Transverse colon (tissue), 4 donors: Measurements from ENCODE around the gene MT4. TPM values are rescaled to one million over a fixed set of nuclear protein-coding genes. Genes with fewer than 3 reads are reported as not detected.

Source experiments
- DNase-seq: peaks from one replicate; pipeline ENCODE4 v3.0.0-alpha.2; 2019
- H3K27ac ChIP-seq, 4 donors: fragments of 200-600 bp; sonication (generic); 2 replicates each; pipeline ENCODE4 v1.5.1; 2016 to 2018; ENCODE audit warnings: inconsistent platforms in 4 of 4
- H3K27me3 ChIP-seq: fragments of 200-600 bp; sonication (generic); 2 replicates; pipeline ENCODE4 v1.5.1; 2017; ENCODE audit warnings: inconsistent platforms
- H3K36me3 ChIP-seq, 4 donors: fragments of 200-600 bp; sonication (generic); 2 replicates each; pipeline ENCODE4 v1.5.1; 2017 to 2019; ENCODE audit warnings: inconsistent platforms in 4 of 4
- H3K4me1 ChIP-seq, 4 donors: fragments of 200-600 bp; sonication (generic); 2 replicates each; pipeline ENCODE4 v1.5.1; 2017 to 2020; ENCODE audit warnings: inconsistent platforms in 4 of 4
- H3K4me3 ChIP-seq, 4 donors: fragments of 200-600 bp; sonication (generic); 1 replicate in 1 of 4; 2 replicates in 3 of 4; pipeline versions ENCODE4 v1.5.1 to v1.6.1; 2017 to 2019; ENCODE audit warnings: inconsistent platforms in 4 of 4
- H3K9me3 ChIP-seq, 2 donors: fragments of 200-600 bp; sonication (generic); 2 replicates each; pipeline ENCODE4 v1.5.1; 2017 to 2019; ENCODE audit warnings: inconsistent platforms in 2 of 2
- CTCF ChIP-seq, 5 experiments: fragments of 200-600 bp in 3 of 5; fragments of 450-650 bp in 2 of 5; sonication (generic) in 3 of 5; IDR thresholded peaks; 1 replicate in 2 of 5; 2 replicates in 3 of 5; pipeline ENCODE4 v1.5.1; 2016 to 2017; ENCODE audit warnings: antibody characterized with exemption in 5 of 5, inconsistent platforms in 3 of 5, mild to moderate bottlenecking in 2 of 5, moderate library complexity in 1 of 5
- EP300 ChIP-seq: sonication (generic); formaldehyde crosslinking; IDR thresholded peaks from one replicate; pipeline ENCODE4 v1.6.1; 2017; ENCODE audit warnings: antibody characterized with exemption, low read depth
- POLR2A ChIP-seq: fragments of 450-650 bp; IDR thresholded peaks from one replicate; pipeline ENCODE4 v1.6.1; 2016; ENCODE audit warnings: antibody characterized with exemption, mild to moderate bottlenecking, moderate library complexity
- POLR2AphosphoS5 ChIP-seq, 3 donors: sonication (generic); formaldehyde crosslinking; IDR thresholded peaks; one replicate each; pipeline ENCODE4 v1.6.1; 2016; ENCODE audit warnings: antibody characterized with exemption in 3 of 3
- WGBS, 2 donors: methylation state at CpG; one replicate each; pipeline ENCODE4 v1.1.5; 2018; ENCODE audit warnings: low coverage in 1 of 2; 5-methylcytosine and 5-hydroxymethylcytosine counted together
- in situ Hi-C, 4 donors: fragments of 200-750 bp; cut with MboI; loops; one replicate each; pipeline versions ENCODE4 v1.15.0 to v1.15.1; 2017; ENCODE audit warnings: low sequenced_read_pairs in 3 of 4, low pct_ligation_motif_present in 1 of 4, low pct_unique_long_range_greater_than_20kb in 1 of 4
- intact Hi-C: fragments of 100-400 bp; cut with DNase I; formaldehyde crosslinking; loops from one replicate; pipeline ENCODE4 v1.15.1; 2023; ENCODE audit warnings: low total_unique reads
- total RNA-seq, 4 donors: library from RNA; depleted of rRNA; stranded (reverse); fragments of >200 nt; gene quantifications; one replicate each; pipeline ENCODE4 v1.1.0, GENCODE V29; 2016

The MT4 gene
- total RNA-seq, 4 donors from 2014 or later = 95.4 TPM; not detected in 3

GRCh38 chr16:56583351-56584168, 18.7 kb downstream of the MT4 start:
- Histone ChIP-seq H3K27ac (no peak overlapping the region), H3K27me3 (peaks cover 16% of the 10 kb centered on the region), H3K9me3 (no peaks in the 10 kb centered on the region), H3K4me1 (no peaks in the 10 kb centered on the region), H3K36me3 (no peaks in the 10 kb centered on the region), H3K4me3 (no peak overlapping the region)
- in situ Hi-C loops (loop anchor here in 1 of 4 donors (10.0 kb wide), 1 partner anchor 121 kb away; no protein-coding TSS in a partner anchor), intact Hi-C loops (no loop called here)
- no peak for TF ChIP-seq CTCF (IDR thresholded peaks at IDR 0.05)
- DNase-seq = no peak
- 69 to 80% methylated on average over 8 to 10 of the region's 11 CpGs for WGBS, 2 donors

DNA sequence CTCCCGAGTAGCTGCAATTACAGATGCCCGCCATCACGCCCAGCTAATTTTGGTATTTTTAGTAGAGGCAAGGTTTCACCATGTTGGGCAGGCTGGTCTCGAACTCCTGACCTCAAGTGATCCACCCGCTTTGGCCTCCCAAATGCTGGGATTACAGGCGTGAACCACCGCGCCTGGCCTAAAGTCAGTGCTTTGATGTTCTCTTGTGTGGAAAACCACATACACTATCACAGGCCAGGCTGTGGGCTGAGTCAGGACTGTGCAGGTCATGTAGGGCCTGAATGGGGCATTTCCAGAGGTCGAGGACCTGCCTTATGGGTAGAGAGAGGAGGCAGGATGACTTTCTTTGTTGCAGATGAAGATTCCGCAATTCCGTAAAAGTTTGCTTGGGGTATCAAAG, 19.4 kb downstream of the MT4 start:
- H3K27me3 ChIP-seq = peaks cover 23% of the 10 kb centered on the region
- no peak for DNase-seq
- in situ Hi-C loops (loop anchor here in 1 of 4 donors (10.0 kb wide), 1 partner anchor 121 kb away; no protein-coding TSS in a partner anchor), intact Hi-C loops (no loop called here)
- H3K27ac ChIP-seq = no peak overlapping the region
- no peak overlapping the region for H3K4me3 ChIP-seq
- no peaks in the 10 kb centered on the region for H3K9me3 ChIP-seq
- H3K36me3 ChIP-seq = no peaks in the 10 kb centered on the region
- H3K4me1 ChIP-seq = peaks cover 0 to 6% (median 3%) of the 10 kb centered on the region in 4 donors
- TF ChIP-seq POLR2A = no peak
- TF ChIP-seq POLR2AphosphoS5 (IDR thresholded peaks at IDR 0.05) = no peak
- no peak for TF ChIP-seq EP300
- TF ChIP-seq CTCF (IDR thresholded peaks at IDR 0.05) = no peak
- WGBS, 2 donors = 90 to 100% methylated on average over 3 to 11 of the region's 11 CpGs

GRCh38 chr16:56588781-56589140, 23.9 kb downstream of the MT4 start:
- DNase-seq = no peak
- Histone ChIP-seq H3K4me1 (peaks cover 0 to 13% (median 11%) of the 10 kb centered on the region in 4 donors), H3K4me3 (peak overlapping the region in 3 of 4 donors; percentile 9 to 53 (median 41)), H3K27me3 (peaks cover 39% of the 10 kb centered on the region), H3K27ac (no peak overlapping the region), H3K9me3 (no peaks in the 10 kb centered on the region), H3K36me3 (no peaks in the 10 kb centered on the region)
- intact Hi-C loops (no loop called here), in situ Hi-C loops (loop anchor here in 1 of 4 donors (10.0 kb wide), 1 partner anchor 116 kb away; no protein-coding TSS in a partner anchor)
- TF ChIP-seq CTCF (IDR thresholded peaks at IDR 0.05) = no peak
- WGBS, 2 donors = 40% methylated on average over 9 of the region's 9 CpGs; no CpG with 5 or more reads in 1 of the 2 donors

DNA sequence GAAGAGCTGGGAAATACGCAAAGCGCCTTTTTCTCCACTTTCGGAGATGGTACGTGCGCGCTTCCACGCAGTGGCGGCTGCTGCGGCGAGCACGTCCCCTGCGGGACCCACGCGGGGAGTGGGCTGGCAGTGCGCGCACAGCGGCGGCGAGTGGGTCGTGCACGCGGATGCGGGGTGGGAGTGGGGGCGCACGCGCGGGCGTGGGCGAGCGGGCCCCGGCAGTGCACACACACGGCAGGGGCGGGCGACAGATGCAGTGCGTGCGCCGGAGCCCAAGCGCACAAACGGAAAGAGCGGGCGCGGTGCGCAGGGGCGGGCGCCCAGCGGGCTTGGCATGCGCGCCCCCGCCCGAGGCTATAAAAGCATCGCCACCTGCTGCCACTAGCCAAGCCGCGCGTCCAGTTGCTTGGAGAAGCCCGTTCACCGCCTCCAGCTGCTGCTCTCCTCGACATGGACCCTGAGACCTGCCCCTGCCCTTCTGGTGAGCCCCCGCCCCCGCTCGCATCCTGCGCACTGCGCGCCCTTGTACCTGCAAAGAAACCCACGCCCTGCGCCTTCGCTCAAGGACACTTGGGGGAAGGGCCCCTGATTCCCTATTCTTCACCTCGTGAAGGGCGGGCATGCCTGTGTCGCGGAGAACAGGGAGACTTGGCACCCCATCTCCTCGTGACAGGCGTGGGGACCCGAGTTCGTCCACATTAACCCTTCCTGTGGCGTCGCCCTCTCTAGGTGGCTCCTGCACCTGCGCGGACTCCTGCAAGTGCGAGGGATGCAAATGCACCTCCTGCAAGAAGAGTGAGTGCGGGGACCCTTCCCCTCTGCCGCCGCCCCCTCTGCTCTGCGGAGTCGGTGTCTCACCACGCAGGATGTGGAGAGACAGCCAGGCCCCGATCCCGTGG, 24.5 kb downstream of the MT4 start, which contains the start of gene MT3:
TSS of gene MT3 (plus strand) at position 388 of the 899 bp plus-strand sequence. CDS start at position 451, 63 bp downstream.
- in situ Hi-C loops = loop anchor here in 1 of 4 donors (10.0 kb wide), 1 partner anchor 115 kb away; no protein-coding TSS in a partner anchor
- H3K4me3 ChIP-seq = peak within 1 kb of the TSS in 3 of 4 donors; percentile 9 to 53 (median 41)
- peak; percentile 38 for DNase-seq
- 7 to 38% methylated on average over 8 to 86 of the region's 87 CpGs for WGBS, 2 donors
- intact Hi-C loops = no loop called here
- no peak for TF ChIP-seq EP300
- TF ChIP-seq CTCF (IDR thresholded peaks at IDR 0.05) = no peak
- no peak for TF ChIP-seq POLR2A
- no peak for TF ChIP-seq POLR2AphosphoS5 (IDR thresholded peaks at IDR 0.05)
- no peak within 1 kb of the TSS for H3K27ac ChIP-seq
- H3K4me1 ChIP-seq = peaks cover 0 to 13% (median 11%) of the 10 kb centered on the region in 4 donors
- H3K27me3 ChIP-seq = peaks cover 39% of the 10 kb centered on the region
- H3K9me3 ChIP-seq = no peaks in the 10 kb centered on the region
- H3K36me3 ChIP-seq = no peaks in the 10 kb centered on the region
